Hematopoietic multipotent progenitor cell (in vitro differentiated cells): ENCODE data around the gene SCAF1. TPM values are rescaled to one million over a fixed set of nuclear protein-coding genes. Genes with fewer than 3 reads are reported as not detected.
A peak's percentile ranks its signal among the peaks of the same experiment; 100 is the strongest.

Source experiments
- DNase-seq, 3 donors: peaks; one replicate each; pipeline ENCODE4 v3.0.0-alpha.2; 2011 to 2015; ENCODE audit warnings: low read depth in 2 of 3, low spot score in 2 of 3
- total RNA-seq: library from RNA; depleted of rRNA; stranded (reverse); fragments of >200 nt; gene quantifications from one replicate; pipeline ENCODE4 v1.2.3, GENCODE V29; 2012

Gene SCAF1
- total RNA-seq, result 18.6 TPM

GRCh38 chr19:49641688-49642491 lies at the start of gene SCAF1:
Gene SCAF1, plus strand, starts transcription at chr19:49642209. Its CDS starts 2,818 bp downstream, at chr19:49645027.
- peak; percentile 98 to 100 (median 99) for DNase-seq

GRCh38 chr19:49592486-49593232 lies 49.4 kb upstream of the SCAF1 start:
- DNase-seq, result no peak

GRCh38 chr19:49593233-49594113 lies 48.5 kb upstream of the SCAF1 start:
- peak in 2 of 3 donors; percentile 92 to 94 for DNase-seq

GRCh38 chr19:49594157-49594992 lies 47.6 kb upstream of the SCAF1 start:
- DNase-seq, result no peak

GRCh38 chr19:49594993-49595818 lies 46.8 kb upstream of the SCAF1 start:
- DNase-seq, result no peak

- no peak for DNase-seq
Measured at GRCh38 chr19:49595819-49596404, 46.1 kb upstream of the SCAF1 start.

- DNase-seq, result no peak
Measured at GRCh38 chr19:49596407-49596806, 45.6 kb upstream of the SCAF1 start.

- no peak for DNase-seq
Measured at GRCh38 chr19:49596954-49597702, 44.9 kb upstream of the SCAF1 start.

- DNase-seq, result no peak
Measured at GRCh38 chr19:49597703-49597974, 44.4 kb upstream of the SCAF1 start.

- no peak for DNase-seq
Measured at GRCh38 chr19:49599378-49600295, 42.4 kb upstream of the SCAF1 start.

GRCh38 chr19:49601482-49602038 lies 40.4 kb upstream of the SCAF1 start:
- no peak for DNase-seq

- DNase-seq, result no peak
Measured at GRCh38 chr19:49602806-49603205, 39.2 kb upstream of the SCAF1 start.

GRCh38 chr19:49605605-49606004 lies 36.4 kb upstream of the SCAF1 start:
- no peak for DNase-seq

- no peak for DNase-seq
Measured at GRCh38 chr19:49609499-49610092, 32.4 kb upstream of the SCAF1 start.

- no peak for DNase-seq
Measured at GRCh38 chr19:49613374-49613773, 28.6 kb upstream of the SCAF1 start.

- DNase-seq, result no peak
Measured at GRCh38 chr19:49614096-49614833, 27.7 kb upstream of the SCAF1 start.
